Measurements from ENCODE around the gene ACOX2. TPM values are rescaled to one million over a fixed set of nuclear protein-coding genes. Genes with fewer than 3 reads are reported as not detected.

Gene ACOX2
- total RNA-seq, result 41.4 TPM
- long read RNA-seq, transcript ACOX2-207 (6 exons, 1,072 nt), result minor isoform, 18 of 86 reads
- long read RNA-seq, transcript ACOX2-201 (15 exons, 2,426 nt), result major isoform, 39 of 86 reads
- long read RNA-seq, partial matches to known transcripts, result 11 of 86 reads
- long read RNA-seq, other reads (novel, unspliced or antisense), result 18 of 86 reads

GRCh38 chr3:58536501-58537411 lies at the start of gene ACOX2:
Gene ACOX2 (minus strand): TSS chr3:58537190. CDS start chr3:58535106, 2,084 bp downstream.
- peak; percentile 86 for DNase-seq
- peak; percentile 96 for ATAC-seq
- intact Hi-C loops (cut with micrococcal nuclease), result no loop called here

GRCh38 chr3:58585994-58586393 lies 49.0 kb upstream of the ACOX2 start:
- ATAC-seq, result no peak
- DNase-seq, result no peak
- intact Hi-C loops (cut with micrococcal nuclease), result no loop called here

- ATAC-seq (peak; percentile 96), DNase-seq (peak; percentile 92)
- intact Hi-C loops (cut with micrococcal nuclease), result no loop called here
Observed at GRCh38 chr3:58585005-58585786, 48.2 kb upstream of the ACOX2 start.

- intact Hi-C loops (cut with micrococcal nuclease), result no loop called here
- ATAC-seq, result no peak
- no peak for DNase-seq
Observed at GRCh38 chr3:58584690-58585004, 47.7 kb upstream of the ACOX2 start.

GRCh38 chr3:58581328-58582091 lies 44.5 kb upstream of the ACOX2 start:
- DNase-seq (no peak), ATAC-seq (no peak)
- intact Hi-C loops (cut with micrococcal nuclease), result no loop called here

GRCh38 chr3:58580826-58581327 lies 43.9 kb upstream of the ACOX2 start:
- intact Hi-C loops (cut with micrococcal nuclease), result no loop called here
- no peak for ATAC-seq
- DNase-seq, result no peak

GRCh38 chr3:58578873-58579272 lies 41.9 kb upstream of the ACOX2 start:
- DNase-seq, result no peak
- intact Hi-C loops (cut with micrococcal nuclease), result no loop called here
- no peak for ATAC-seq

GRCh38 chr3:58577269-58577821 lies 40.4 kb upstream of the ACOX2 start, which contains the start of gene FAM107A:
Gene FAM107A (minus strand): TSS chr3:58577391. CDS start chr3:58569860, 7,531 bp downstream.
- intact Hi-C loops (cut with micrococcal nuclease), result no loop called here
- ATAC-seq (peak; percentile 76), DNase-seq (peak; percentile 60)

- intact Hi-C loops (cut with micrococcal nuclease), result no loop called here
- no peak for ATAC-seq
- no peak for DNase-seq
Observed at GRCh38 chr3:58576716-58577115, 39.7 kb upstream of the ACOX2 start.

GRCh38 chr3:58575971-58576652 lies 39.1 kb upstream of the ACOX2 start:
- intact Hi-C loops (cut with micrococcal nuclease), result no loop called here
- ATAC-seq (peak; percentile 24), DNase-seq (no peak)

GRCh38 chr3:58574682-58575081 lies 37.7 kb upstream of the ACOX2 start:
- DNase-seq (no peak), ATAC-seq (no peak)
- intact Hi-C loops (cut with micrococcal nuclease), result no loop called here

- intact Hi-C loops (cut with micrococcal nuclease), result no loop called here
- ATAC-seq, result no peak
- DNase-seq, result no peak
Observed at GRCh38 chr3:58574106-58574505, 37.1 kb upstream of the ACOX2 start.

GRCh38 chr3:58573640-58574039 lies 36.6 kb upstream of the ACOX2 start:
- intact Hi-C loops (cut with micrococcal nuclease), result no loop called here
- DNase-seq (no peak), ATAC-seq (peak; percentile 39)

- DNase-seq, result no peak
- intact Hi-C loops (cut with micrococcal nuclease), result no loop called here
- ATAC-seq, result no peak
Observed at GRCh38 chr3:58572634-58573230, 35.7 kb upstream of the ACOX2 start.

GRCh38 chr3:58572013-58572633 lies 35.1 kb upstream of the ACOX2 start:
- intact Hi-C loops (cut with micrococcal nuclease), result no loop called here
- DNase-seq (no peak), ATAC-seq (no peak)

GRCh38 chr3:58570851-58571250 lies 33.9 kb upstream of the ACOX2 start:
- ATAC-seq, result no peak
- DNase-seq, result no peak
- intact Hi-C loops (cut with micrococcal nuclease), result no loop called here

- DNase-seq (no peak), ATAC-seq (no peak)
- intact Hi-C loops (cut with micrococcal nuclease), result loop anchor here (2.0 kb wide), 1 partner anchor 59 kb away; no protein-coding TSS in a partner anchor
Observed at GRCh38 chr3:58569287-58570001, 32.5 kb upstream of the ACOX2 start.

Data from left ventricle myocardium superior (tissue), 1 donor.